Lower lobe of right lung (tissue), 2 donors: ENCODE measurements around the gene C16orf96. TPM values are rescaled to one million over a fixed set of nuclear protein-coding genes. Genes with fewer than 3 reads are reported as not detected.

ENCODE experiments used
- ATAC-seq, 2 donors: fragments of 200-7000 bp; cut with Tn5 transposase; one replicate each; pipeline ENCODE4 v1.9.1; 2020 to 2022; ENCODE audit warnings: mild to moderate bottlenecking in 2 of 2, moderate library complexity in 2 of 2
- DNase-seq: peaks from one replicate; pipeline ENCODE4 v3.0.0-alpha.2; 2020
- H3K27ac ChIP-seq: fragments of 200-600 bp; one replicate; pipeline ENCODE4 v1.8.0; 2022
- H3K27me3 ChIP-seq: fragments of 200-600 bp; one replicate; pipeline ENCODE4 v1.8.0; 2022; ENCODE audit warnings: low read depth
- H3K36me3 ChIP-seq: fragments of 200-600 bp; one replicate; pipeline ENCODE4 v1.8.0; 2022; ENCODE audit warnings: mild to moderate bottlenecking
- H3K4me1 ChIP-seq: fragments of 200-600 bp; one replicate; pipeline ENCODE4 v1.8.0; 2022
- H3K4me3 ChIP-seq: fragments of 200-600 bp; one replicate; pipeline ENCODE4 v1.8.0; 2022; ENCODE audit warnings: mild to moderate bottlenecking
- H3K9me3 ChIP-seq: fragments of 200-600 bp; one replicate; pipeline ENCODE4 v1.8.0; 2022
- intact Hi-C: fragments of 100-400 bp; cut with DNase I; formaldehyde crosslinking; loops from one replicate; pipeline ENCODE4 v1.11.0; 2022
- total RNA-seq: library from RNA; stranded (reverse); fragmentation: NEBNext Ultra II Directional; extraction: Animal tissue kit (Norgen Biotek cat#: 25700); gene quantifications from one replicate; pipeline ENCODE4 v1.2.1, GENCODE V29; 2021
- TF ChIP-seq, protein P1 (sequence below): fragments of 200-600 bp; IDR thresholded peaks from one replicate; pipeline ENCODE4 v1.8.0; 2022; ENCODE audit warnings: antibody characterized with exemption, mild to moderate bottlenecking
- donor health status: DM: no; HTN: yes; CAD: no; lungs with severe emphysema.

Gene C16orf96
- total RNA-seq, 1 donor from 2014 or later = 0.21 TPM

- no peaks in the 10 kb centered on the region for H3K9me3 ChIP-seq
- intact Hi-C loops = no loop called here
- ATAC-seq = peak; percentile 42 to 60
- H3K27me3 ChIP-seq = no peaks in the 10 kb centered on the region
- no peaks in the 10 kb centered on the region for H3K36me3 ChIP-seq
- H3K4me3 ChIP-seq = peak overlapping the region; percentile 99
- H3K4me1 ChIP-seq = peaks cover 29% of the 10 kb centered on the region
- H3K27ac ChIP-seq = peak overlapping the region; percentile 99
- peak; percentile 88 for DNase-seq
- TF ChIP-seq, protein P1, sequence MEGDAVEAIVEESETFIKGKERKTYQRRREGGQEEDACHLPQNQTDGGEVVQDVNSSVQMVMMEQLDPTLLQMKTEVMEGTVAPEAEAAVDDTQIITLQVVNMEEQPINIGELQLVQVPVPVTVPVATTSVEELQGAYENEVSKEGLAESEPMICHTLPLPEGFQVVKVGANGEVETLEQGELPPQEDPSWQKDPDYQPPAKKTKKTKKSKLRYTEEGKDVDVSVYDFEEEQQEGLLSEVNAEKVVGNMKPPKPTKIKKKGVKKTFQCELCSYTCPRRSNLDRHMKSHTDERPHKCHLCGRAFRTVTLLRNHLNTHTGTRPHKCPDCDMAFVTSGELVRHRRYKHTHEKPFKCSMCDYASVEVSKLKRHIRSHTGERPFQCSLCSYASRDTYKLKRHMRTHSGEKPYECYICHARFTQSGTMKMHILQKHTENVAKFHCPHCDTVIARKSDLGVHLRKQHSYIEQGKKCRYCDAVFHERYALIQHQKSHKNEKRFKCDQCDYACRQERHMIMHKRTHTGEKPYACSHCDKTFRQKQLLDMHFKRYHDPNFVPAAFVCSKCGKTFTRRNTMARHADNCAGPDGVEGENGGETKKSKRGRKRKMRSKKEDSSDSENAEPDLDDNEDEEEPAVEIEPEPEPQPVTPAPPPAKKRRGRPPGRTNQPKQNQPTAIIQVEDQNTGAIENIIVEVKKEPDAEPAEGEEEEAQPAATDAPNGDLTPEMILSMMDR = no peak
Measured at GRCh38 chr16:4624827-4625559, 68.9 kb downstream of the C16orf96 start.

- Histone ChIP-seq H3K4me3 (peak overlapping the region; percentile 99), H3K4me1 (peaks cover 29% of the 10 kb centered on the region), H3K9me3 (no peaks in the 10 kb centered on the region), H3K27me3 (no peaks in the 10 kb centered on the region), H3K36me3 (no peaks in the 10 kb centered on the region), H3K27ac (peak overlapping the region; percentile 99)
- TF ChIP-seq, protein P1 = no peak
- no peak for ATAC-seq
- intact Hi-C loops = no loop called here
- no peak for DNase-seq
Measured at GRCh38 chr16:4625560-4626159, 69.5 kb downstream of the C16orf96 start.

- DNase-seq (no peak), ATAC-seq (no peak)
- H3K4me3 ChIP-seq = peak overlapping the region; percentile 99
- no peaks in the 10 kb centered on the region for H3K36me3 ChIP-seq
- no peaks in the 10 kb centered on the region for H3K27me3 ChIP-seq
- peaks cover 2% of the 10 kb centered on the region for H3K9me3 ChIP-seq
- TF ChIP-seq, protein P1 = no peak
- peak overlapping the region; percentile 99 for H3K27ac ChIP-seq
- H3K4me1 ChIP-seq = peaks cover 29% of the 10 kb centered on the region
- intact Hi-C loops = no loop called here
Measured at GRCh38 chr16:4626396-4626795, 70.3 kb downstream of the C16orf96 start.

GRCh38 chr16:4628283-4628682 is 72.1 kb downstream of the C16orf96 start:
- TF ChIP-seq, protein P1 = no peak
- no peak for DNase-seq
- no peaks in the 10 kb centered on the region for H3K27me3 ChIP-seq
- intact Hi-C loops = no loop called here
- no peak overlapping the region for H3K4me3 ChIP-seq
- ATAC-seq = no peak
- H3K9me3 ChIP-seq = peaks cover 2% of the 10 kb centered on the region
- peaks cover 29% of the 10 kb centered on the region for H3K4me1 ChIP-seq
- no peaks in the 10 kb centered on the region for H3K36me3 ChIP-seq
- H3K27ac ChIP-seq = no peak overlapping the region

DNA sequence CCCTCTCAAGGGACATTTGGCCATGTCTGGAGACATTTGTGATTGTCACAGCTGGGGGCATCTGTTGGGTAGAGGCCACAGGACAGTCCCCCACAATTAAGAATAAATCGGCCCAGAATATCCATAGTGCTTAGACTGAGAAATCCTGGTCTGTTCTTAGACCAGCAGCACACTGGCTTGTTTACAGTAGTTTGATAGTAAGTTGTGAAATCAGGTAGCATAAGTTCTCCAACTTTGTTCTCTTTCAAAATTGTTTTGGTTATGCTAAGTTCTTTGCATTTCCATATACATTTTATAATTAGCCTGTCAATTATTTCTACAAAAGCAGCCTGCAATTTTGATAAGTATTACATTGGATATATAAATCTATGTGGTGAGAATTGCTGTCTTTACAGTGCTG is 75.3 kb downstream of the C16orf96 start:
- Histone ChIP-seq H3K27ac (no peak overlapping the region), H3K4me1 (peaks cover 11% of the 10 kb centered on the region), H3K36me3 (peaks cover 23% of the 10 kb centered on the region), H3K9me3 (peaks cover 2% of the 10 kb centered on the region), H3K27me3 (no peaks in the 10 kb centered on the region), H3K4me3 (no peak overlapping the region)
- no peak for ATAC-seq
- no peak for DNase-seq
- intact Hi-C loops = no loop called here
- TF ChIP-seq, protein P1 = no peak
